Measurements from ENCODE around the gene DNAJC16.

The DNAJC16 gene

DNA sequence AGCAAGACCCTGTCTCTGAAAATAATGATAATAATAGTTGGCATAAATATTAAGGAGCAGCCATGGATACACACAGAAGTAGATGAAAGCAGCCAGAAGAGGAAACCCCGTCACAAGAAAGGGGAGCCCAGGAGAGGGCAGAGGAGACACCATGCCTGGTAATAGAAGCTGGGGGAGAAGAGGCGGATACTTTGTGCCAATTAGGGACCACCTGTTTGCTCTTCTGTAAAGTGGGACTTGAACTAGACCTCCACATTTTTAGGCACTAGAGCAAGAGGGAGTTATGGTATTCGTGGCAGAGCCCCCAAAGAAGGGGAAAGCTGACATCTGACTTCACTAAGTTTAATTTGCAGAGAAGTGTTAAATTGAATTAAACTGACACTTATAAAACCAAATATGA lies 38.3 kb upstream of the DNAJC16 start:
- ChIA-PET CTCF (interaction anchor here (0.9 kb wide), 1 partner anchor 41 kb away, joined by 6 read pairs; no protein-coding TSS in a partner anchor), POLR2A (no interaction called here)
- H3K27ac ChIP-seq (ENCODE audit: extremely low read depth, low read depth, low read length) = no peak overlapping the region
- no peaks in the 10 kb centered on the region for H3K4me1 ChIP-seq (ENCODE audit: control insufficient read depth, insufficient read depth, low read length)
- no peak overlapping the region for H3K4me3 ChIP-seq (ENCODE audit: low read depth, low read length)
- no peaks in the 10 kb centered on the region for H3K9me3 ChIP-seq (ENCODE audit: control insufficient read depth, insufficient read depth, low read depth, low read length)
- H3K36me3 ChIP-seq (ENCODE audit: control insufficient read depth in 2 of 2, insufficient read depth in 1 of 2, low read length in 2 of 2) = peaks cover 0 to 19% of the 10 kb centered on the region in 2 experiments; a peak in 1 of 3 replicates
- TF ChIP-seq ZNF423 (tag by site-specific recombination; IDR thresholded peaks at IDR 0.05) (no peak), ZFP37 (tag by site-specific recombination; IDR thresholded peaks at IDR 0.05) (no peak), ZNF37A (tag by site-specific recombination; IDR thresholded peaks at IDR 0.05) (no peak), ZNF555 (tag by site-specific recombination; conservative IDR thresholded peaks at IDR 0.05) (no peak), ZNF777 (tag by site-specific recombination; IDR thresholded peaks at IDR 0.05; ENCODE audit: borderline replicate concordance) (no peak), ZNF624 (tag by site-specific recombination; IDR thresholded peaks at IDR 0.05) (no peak)
- TF ChIP-seq, protein P1, sequence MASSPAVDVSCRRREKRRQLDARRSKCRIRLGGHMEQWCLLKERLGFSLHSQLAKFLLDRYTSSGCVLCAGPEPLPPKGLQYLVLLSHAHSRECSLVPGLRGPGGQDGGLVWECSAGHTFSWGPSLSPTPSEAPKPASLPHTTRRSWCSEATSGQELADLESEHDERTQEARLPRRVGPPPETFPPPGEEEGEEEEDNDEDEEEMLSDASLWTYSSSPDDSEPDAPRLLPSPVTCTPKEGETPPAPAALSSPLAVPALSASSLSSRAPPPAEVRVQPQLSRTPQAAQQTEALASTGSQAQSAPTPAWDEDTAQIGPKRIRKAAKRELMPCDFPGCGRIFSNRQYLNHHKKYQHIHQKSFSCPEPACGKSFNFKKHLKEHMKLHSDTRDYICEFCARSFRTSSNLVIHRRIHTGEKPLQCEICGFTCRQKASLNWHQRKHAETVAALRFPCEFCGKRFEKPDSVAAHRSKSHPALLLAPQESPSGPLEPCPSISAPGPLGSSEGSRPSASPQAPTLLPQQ (tag by site-specific recombination; IDR thresholded peaks at IDR 0.05) = no peak
- TF ChIP-seq, protein P2, sequence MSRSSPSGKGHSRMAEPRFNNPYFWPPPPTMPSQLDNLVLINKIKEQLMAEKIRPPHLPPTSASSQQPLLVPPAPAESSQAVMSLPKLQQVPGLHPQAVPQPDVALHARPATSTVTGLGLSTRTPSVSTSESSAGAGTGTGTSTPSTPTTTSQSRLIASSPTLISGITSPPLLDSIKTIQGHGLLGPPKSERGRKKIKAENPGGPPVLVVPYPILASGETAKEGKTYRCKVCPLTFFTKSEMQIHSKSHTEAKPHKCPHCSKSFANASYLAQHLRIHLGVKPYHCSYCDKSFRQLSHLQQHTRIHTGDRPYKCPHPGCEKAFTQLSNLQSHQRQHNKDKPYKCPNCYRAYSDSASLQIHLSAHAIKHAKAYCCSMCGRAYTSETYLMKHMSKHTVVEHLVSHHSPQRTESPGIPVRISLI (tag by site-specific recombination; IDR thresholded peaks at IDR 0.05) = no peak
- TF ChIP-seq, protein P3, sequence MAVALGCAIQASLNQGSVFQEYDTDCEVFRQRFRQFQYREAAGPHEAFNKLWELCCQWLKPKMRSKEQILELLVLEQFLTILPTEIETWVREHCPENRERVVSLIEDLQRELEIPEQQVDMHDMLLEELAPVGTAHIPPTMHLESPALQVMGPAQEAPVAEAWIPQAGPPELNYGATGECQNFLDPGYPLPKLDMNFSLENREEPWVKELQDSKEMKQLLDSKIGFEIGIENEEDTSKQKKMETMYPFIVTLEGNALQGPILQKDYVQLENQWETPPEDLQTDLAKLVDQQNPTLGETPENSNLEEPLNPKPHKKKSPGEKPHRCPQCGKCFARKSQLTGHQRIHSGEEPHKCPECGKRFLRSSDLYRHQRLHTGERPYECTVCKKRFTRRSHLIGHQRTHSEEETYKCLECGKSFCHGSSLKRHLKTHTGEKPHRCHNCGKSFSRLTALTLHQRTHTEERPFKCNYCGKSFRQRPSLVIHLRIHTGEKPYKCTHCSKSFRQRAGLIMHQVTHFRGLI (tag by site-specific recombination; IDR thresholded peaks at IDR 0.05) = no peak
- TF ChIP-seq, protein P4, sequence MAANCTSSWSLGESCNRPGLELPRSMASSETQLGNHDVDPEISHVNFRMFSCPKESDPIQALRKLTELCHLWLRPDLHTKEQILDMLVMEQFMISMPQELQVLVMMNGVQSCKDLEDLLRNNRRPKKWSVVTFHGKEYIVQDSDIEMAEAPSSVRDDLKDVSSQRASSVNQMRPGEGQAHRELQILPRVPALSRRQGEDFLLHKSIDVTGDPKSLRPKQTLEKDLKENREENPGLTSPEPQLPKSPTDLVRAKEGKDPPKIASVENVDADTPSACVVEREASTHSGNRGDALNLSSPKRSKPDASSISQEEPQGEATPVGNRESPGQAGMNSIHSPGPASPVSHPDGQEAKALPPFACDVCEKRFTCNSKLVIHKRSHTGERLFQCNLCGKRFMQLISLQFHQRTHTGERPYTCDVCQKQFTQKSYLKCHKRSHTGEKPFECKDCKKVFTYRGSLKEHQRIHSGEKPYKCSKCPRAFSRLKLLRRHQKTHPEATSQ (tag by site-specific recombination; IDR thresholded peaks at IDR 0.05) = no peak

DNA sequence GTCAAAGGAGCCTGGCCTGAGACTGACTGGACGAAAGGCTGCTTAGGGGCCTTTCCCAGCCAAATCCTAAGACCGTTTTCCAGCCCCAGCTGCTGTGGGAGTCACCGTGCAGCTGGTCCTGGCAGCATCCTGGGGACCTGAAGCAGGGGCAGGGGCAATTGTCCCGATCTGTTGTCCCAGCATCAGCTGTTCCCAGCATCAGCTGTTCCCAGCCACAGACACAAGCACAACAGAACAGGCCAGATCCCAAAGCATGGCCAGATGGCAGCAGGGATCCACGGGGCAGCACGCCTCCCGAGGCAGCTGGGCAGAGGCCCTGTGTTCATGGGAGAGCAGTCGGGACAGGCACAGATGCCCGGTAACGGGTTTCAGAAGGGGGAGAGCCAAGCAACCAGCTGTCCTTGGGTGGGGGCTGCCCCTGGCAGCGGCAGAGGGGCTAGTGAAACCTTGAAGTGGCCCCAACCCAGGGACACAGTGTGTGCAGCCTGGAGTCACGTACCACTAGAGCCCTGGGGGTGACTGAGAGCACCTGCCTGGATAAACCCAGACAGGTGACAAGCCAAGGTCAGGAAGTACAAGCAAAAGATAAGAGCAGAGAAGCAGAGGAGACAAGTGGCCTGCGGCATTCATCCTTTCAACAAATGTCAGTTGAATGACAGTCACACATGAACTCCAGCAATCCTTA lies 37.5 kb upstream of the DNAJC16 start:
- H3K27ac ChIP-seq (ENCODE audit: extremely low read depth, low read depth, low read length) = no peak overlapping the region
- no peaks in the 10 kb centered on the region for H3K4me1 ChIP-seq (ENCODE audit: control insufficient read depth, insufficient read depth, low read length)
- peaks cover 0 to 27% of the 10 kb centered on the region in 2 experiments; a peak in 1 of 3 replicates for H3K36me3 ChIP-seq (ENCODE audit: control insufficient read depth in 2 of 2, insufficient read depth in 1 of 2, low read length in 2 of 2)
- H3K9me3 ChIP-seq (ENCODE audit: control insufficient read depth, insufficient read depth, low read depth, low read length) = no peaks in the 10 kb centered on the region
- H3K4me3 ChIP-seq (ENCODE audit: low read depth, low read length) = no peak overlapping the region
- CTCF ChIA-PET = no interaction called here
- POLR2A ChIA-PET = no interaction called here
- no peak for TF ChIP-seq ZNF341 (tag by site-specific recombination; IDR thresholded peaks at IDR 0.05; ENCODE audit: low read depth)
- no peak for TF ChIP-seq ZNF132 (tag by site-specific recombination; IDR thresholded peaks at IDR 0.05; ENCODE audit: borderline replicate concordance)
- TF ChIP-seq, protein P5, sequence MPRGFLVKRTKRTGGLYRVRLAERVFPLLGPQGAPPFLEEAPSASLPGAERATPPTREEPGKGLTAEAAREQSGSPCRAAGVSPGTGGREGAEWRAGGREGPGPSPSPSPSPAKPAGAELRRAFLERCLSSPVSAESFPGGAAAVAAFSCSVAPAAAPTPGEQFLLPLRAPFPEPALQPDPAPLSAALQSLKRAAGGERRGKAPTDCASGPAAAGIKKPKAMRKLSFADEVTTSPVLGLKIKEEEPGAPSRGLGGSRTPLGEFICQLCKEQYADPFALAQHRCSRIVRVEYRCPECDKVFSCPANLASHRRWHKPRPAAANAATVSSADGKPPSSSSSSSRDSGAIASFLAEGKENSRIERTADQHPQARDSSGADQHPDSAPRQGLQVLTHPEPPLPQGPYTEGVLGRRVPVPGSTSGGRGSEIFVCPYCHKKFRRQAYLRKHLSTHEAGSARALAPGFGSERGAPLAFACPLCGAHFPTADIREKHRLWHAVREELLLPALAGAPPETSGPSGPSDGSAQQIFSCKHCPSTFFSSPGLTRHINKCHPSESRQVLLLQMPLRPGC (tag by site-specific recombination; IDR thresholded peaks at IDR 0.05) = no peak
- TF ChIP-seq, protein P6, sequence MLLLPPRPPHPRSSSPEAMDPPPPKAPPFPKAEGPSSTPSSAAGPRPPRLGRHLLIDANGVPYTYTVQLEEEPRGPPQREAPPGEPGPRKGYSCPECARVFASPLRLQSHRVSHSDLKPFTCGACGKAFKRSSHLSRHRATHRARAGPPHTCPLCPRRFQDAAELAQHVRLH (tag by site-specific recombination; IDR thresholded peaks at IDR 0.05) = no peak
- TF ChIP-seq ZNF510 (tag by site-specific recombination; IDR thresholded peaks at IDR 0.05; ENCODE audit: insufficient replicate concordance) = no peak
- TF ChIP-seq, protein P7, sequence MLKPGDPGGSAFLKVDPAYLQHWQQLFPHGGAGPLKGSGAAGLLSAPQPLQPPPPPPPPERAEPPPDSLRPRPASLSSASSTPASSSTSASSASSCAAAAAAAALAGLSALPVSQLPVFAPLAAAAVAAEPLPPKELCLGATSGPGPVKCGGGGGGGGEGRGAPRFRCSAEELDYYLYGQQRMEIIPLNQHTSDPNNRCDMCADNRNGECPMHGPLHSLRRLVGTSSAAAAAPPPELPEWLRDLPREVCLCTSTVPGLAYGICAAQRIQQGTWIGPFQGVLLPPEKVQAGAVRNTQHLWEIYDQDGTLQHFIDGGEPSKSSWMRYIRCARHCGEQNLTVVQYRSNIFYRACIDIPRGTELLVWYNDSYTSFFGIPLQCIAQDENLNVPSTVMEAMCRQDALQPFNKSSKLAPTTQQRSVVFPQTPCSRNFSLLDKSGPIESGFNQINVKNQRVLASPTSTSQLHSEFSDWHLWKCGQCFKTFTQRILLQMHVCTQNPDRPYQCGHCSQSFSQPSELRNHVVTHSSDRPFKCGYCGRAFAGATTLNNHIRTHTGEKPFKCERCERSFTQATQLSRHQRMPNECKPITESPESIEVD (tag by site-specific recombination; IDR thresholded peaks at IDR 0.05) = no peak
- TF ChIP-seq, protein P8, sequence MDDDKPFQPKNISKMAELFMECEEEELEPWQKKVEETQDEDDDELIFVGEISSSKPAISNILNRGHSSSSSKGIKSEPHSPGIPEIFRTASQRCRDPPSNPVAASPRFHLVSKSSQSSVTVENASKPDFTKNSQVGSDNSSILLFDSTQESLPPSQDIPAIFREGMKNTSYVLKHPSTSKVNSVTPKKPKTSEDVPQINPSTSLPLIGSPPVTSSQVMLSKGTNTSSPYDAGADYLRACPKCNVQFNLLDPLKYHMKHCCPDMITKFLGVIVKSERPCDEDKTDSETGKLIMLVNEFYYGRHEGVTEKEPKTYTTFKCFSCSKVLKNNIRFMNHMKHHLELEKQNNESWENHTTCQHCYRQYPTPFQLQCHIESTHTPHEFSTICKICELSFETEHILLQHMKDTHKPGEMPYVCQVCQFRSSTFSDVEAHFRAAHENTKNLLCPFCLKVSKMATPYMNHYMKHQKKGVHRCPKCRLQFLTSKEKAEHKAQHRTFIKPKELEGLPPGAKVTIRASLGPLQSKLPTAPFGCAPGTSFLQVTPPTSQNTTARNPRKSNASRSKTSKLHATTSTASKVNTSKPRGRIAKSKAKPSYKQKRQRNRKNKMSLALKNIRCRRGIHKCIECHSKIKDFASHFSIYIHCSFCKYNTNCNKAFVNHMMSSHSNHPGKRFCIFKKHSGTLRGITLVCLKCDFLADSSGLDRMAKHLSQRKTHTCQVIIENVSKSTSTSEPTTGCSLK (tag by site-specific recombination; IDR thresholded peaks at IDR 0.05) = no peak
- TF ChIP-seq, protein P9, sequence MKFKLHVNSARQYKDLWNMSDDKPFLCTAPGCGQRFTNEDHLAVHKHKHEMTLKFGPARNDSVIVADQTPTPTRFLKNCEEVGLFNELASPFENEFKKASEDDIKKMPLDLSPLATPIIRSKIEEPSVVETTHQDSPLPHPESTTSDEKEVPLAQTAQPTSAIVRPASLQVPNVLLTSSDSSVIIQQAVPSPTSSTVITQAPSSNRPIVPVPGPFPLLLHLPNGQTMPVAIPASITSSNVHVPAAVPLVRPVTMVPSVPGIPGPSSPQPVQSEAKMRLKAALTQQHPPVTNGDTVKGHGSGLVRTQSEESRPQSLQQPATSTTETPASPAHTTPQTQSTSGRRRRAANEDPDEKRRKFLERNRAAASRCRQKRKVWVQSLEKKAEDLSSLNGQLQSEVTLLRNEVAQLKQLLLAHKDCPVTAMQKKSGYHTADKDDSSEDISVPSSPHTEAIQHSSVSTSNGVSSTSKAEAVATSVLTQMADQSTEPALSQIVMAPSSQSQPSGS (tag by site-specific recombination; IDR thresholded peaks at IDR 0.05; ENCODE audit: low read depth) = no peak
- no peak for TF ChIP-seq ZNF664 (tag by site-specific recombination; IDR thresholded peaks at IDR 0.05)
- no peak for TF ChIP-seq SP2 (tag by site-specific recombination; IDR thresholded peaks at IDR 0.05)
